ENCODE measurements around the gene CD55.

Gene CD55

DNA sequence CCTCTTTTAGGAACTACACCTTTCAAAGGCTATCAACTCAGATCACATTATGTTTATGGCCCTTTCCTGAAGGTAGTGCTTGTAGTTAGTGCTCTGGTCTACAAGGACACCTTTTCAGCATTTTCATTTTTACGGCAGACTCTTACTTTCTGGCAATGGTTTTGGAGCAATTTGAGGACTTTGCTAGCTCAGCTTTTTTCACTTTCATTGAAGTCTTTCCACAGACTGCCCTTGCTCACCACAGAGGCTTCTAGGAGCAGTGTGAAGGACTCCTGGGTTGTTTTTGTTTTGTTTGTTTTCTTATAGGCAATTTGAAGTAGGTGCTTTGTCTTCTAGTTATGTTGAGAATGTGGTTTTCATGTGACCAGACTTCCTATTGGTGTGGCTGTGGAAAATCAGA lies 43.1 kb downstream of the CD55 start:
- DNase-seq: no peak

DNA sequence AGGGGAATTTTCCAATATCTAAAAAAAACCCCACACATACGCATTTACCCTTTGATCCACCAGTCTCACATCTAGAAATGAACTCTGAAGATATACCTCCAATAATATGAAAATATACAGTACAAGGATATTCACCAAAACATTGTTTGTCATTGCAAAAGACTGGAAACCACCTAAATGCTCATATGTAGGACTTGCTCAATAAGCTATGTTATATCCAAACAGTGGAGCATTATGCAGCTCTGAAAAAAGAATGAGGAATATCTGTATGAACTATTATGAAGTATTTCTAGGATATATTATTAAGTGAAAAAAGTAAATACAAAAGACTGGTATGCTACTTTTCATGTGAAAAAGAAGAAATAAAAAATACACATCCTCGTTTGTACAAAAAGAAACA lies 43.6 kb downstream of the CD55 start:
- no peak for DNase-seq

DNA sequence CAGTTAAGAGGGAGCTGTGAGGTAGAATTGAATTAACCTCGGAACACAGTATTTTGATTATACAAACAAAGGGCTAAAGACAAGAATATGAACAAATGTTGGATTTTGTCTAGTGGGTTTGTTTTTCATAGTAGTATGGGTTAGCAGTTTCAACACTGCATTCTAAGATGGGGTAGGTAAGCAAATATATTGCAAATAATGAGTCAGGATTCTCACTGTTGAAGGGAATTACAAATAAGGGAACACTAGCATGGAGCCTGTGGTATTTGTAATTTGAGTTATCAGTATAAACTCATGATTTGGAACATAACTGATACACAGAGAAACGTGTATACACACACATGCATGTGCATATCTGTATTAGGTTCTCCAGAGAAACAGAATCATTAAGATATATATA lies 44.5 kb downstream of the CD55 start:
- no peak for DNase-seq

DNA sequence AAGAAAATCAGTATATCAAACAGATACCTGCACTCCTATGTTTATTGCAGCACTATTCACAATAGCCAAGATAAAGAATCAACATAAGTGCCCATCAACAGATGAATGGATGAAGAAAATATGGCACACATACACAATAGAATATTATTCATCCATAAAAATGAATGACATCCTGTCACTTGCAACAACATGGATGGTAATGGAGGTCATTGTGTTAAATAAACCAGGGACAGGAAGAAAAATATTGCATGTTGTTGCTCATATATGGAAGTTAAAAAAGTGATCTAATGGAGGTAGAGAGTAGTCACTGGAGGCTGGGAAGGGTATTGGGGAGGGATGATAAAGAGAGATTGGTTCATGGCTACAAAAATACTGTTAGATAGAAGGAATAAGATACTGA lies 67.2 kb downstream of the CD55 start:
- no peak for DNase-seq

DNA sequence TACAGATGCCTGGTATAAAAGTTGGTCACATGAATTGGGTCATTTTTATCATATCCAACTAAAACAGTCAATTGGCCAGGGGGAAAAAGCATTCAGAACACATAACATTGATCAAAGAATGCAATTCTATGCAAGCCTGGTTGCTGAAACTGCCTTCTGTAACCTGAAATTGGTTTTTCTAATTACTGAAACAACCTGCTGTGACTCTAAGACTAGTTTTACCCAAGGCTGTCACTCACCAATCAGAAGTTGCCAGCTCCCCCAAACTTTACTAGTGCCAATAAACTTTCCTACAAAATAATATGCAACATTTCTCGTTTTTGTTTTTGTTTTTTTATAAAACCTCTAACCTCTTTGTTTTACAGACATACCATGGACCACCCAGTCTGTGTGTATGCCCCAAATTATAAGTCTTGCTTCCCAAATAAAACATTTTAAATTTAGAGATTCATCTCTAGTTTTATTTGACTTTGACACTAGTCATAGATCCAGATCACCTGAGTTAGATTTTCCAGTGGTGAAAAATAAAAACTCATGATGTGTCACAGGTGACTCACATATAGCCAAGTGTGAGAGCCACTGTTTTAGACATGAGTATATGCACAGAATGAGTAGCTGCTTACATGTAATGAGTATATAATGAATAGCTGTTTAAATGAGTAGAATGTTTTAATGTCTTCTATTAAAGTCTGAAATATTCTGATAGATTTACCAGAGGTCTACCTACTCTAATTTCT lies 68.4 kb downstream of the CD55 start:
- peak; percentile 62 for DNase-seq

DNA sequence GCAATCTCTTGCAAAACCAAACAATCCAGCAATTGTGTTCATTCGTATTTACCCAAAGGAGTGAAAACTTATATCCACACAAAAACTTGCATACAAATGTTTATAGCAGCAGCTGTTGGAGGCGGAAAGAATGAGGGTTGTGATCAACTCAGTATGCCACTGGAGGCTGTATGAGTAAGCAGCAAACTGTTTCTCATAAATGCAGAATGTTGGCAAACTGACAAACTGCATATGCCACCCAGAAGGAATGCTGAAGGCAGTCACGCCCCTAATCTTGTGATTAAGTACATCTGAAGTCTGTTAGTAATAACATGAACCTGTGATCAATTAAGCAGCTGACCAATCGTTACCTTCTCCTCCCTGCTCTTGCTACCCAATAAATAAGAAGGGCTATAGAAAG lies 72.1 kb downstream of the CD55 start:
- DNase-seq: peak; percentile 97

DNA sequence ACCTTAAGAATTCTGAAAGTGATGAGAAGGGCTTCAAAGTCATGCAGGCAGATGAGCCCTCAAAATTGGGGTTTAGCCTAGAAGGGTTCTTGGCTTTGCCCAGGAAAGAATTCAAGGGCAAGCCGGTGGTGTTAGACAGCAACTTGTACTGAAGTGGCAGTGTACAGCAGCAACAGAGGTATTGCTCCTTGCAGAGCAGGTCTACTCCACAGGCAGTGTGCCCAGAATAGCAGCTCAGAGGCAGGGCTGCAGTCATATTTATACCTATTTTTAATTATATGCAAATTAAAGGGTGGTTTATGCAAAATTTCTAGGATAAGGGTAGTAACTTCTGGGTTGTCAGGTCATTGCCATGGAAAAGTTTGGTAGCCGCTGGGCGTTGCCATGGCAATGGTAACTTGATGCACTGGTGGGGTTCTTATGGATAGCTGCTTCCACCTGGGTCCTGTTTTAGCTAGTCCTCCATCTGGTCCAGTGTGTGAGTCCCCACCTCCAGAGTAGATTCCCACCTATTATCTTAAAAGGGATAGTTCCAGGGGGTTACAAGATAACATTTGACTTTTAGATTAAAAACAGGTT lies 74.8 kb downstream of the CD55 start:
- no peak for DNase-seq

DNA sequence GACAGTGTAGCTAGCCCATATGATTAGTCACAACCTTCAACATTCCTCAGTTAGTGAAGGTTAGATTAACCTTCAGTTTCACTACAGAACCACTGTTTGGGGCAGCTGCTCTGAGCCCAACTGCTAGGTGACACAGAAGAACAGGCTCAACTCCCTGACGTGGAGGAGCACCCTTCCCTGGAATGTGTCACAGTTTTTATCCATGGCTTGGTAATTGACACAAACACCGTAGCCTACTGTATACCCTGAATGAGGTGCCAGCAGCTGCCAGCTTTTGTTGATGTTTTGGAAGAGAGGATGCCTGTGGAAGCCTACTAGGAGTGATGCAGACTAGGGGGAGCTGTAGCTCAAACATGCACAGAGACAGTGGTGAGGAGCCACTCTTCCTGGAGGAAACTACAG lies 76.0 kb downstream of the CD55 start:
- no peak for DNase-seq

DNA sequence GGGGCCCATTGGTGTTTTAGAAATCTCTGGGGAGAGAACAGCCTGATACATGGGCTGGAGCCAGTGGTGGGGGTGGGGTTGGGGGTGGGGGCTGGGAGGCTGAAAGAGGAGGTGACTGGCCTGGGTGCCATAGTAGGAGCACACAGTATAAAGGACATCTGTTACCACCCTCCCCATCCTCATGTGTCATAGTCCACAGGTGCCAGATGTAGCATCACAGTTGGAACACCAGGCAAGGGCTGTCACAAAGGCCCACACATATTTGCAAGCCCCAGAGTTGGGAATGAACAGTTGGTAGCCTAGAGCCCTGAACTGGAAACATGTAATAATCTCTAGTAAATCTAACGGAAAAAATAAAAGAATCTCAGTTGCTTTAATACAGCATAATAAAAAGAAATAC lies 77.5 kb downstream of the CD55 start:
- DNase-seq: no peak

DNA sequence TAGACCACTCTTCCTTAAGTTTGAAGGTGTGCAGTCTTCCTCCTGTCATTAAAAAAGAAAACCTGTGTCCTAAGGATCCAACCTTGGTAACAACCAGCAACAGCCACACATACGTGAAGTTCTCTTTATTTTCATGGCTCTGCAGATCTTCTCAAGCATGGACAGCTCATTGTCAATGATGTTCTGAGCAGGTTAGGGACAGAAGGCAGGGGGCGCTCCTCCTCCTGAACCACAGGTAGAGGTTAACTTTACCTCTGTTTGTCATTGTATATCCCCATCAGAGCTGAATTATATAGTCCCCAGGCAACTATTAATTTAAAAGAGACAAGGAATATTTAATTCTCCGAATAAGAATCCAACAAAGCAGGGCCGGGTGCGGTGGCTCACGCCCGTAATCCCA lies 80.1 kb downstream of the CD55 start:
- no peak for DNase-seq

DNA sequence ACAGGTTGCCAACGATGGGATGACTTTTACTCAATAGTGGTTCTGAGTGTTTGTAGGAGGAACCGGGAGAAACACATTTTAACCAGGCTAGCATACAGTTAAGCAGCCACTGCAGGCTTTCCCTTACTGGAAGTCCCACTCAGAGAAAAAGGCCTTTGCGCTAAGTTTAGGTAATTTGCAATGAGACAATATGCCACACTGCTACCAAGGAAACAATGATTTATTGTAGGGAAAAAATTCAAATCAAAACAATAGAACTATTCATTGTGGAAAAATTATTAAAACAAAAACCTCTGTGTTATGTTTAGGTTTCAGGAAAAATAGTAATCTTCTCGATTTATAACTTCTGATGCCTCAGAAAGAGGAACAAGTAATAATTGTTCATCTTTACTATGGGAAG lies 81.3 kb downstream of the CD55 start:
- DNase-seq: no peak

DNA sequence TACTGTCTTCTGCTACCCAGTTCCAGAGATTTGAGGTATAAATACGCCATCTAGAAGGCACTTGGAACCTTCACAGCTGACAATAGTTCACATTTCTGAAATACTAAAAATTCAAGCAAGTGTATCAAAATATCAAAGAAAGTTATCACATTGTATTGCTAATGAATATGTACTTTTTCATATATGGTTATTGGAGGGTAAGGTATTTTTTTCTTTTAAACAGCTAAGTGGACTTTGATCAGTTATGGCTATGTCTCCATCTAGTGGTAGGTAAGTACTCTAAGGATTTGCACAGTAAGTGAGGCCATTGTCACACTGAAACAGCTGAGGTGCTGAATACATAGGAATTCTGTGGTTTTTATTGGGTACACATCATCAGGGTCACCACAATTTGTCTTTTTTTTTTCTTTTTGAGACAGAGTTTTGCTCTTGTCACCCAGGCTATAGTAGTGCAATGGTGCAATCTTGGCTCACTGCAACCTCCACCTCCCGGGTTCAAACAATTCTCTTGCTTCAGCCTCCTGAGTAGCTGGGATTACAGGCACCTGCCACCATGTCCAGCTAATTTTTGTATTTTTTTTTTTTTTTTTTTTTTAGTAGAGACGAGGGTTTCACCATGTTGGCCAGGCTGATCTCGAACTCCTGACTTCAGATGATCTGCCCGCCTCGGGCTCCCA lies 83.5 kb downstream of the CD55 start:
- DNase-seq: peak; percentile 72

DNA sequence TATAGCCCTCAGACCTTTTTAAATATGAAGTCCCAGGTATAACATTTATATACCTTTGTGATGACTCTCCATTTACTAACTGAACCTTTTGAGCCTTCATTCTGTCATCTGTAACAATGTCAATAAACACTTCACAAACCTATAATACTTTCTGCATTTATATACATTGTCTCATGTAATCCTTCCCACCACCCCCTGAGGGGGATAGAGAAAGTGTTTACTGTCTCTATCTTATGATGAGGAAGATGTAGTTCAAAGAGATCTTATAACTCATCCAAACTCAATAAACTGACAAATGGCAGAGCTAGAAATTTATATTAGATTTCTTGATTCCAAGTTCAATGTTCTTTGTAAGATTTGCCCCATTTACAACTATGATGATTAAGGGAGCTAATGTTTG lies 84.3 kb downstream of the CD55 start:
- no peak for DNase-seq

DNA sequence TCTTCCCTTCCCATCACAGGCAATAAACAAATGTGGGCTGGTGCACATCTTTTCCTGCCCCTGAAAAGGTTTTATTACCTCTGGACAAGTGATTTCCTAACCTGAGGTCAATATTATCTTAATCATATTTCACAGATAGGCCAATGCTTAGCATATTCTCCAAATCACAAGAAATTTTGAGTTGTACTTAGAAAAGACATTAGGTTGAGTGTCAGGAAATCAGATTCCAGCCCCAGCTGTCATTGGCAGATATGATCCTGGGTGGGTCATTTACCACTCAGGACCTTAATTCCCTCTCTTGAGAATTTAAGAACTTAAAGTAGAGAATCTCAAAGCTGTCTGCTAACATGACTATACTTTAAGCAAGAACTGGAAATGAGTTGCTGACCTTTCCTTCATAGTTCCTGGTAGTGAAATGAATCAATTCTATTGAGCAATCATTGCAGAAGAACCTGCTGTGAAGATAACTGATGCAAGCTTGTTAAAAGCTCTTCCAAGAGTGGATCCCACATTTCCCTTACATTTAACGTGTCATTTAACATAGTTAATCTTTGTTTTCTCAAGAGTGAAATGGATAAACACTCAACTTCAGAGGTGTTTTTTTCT lies 86.3 kb downstream of the CD55 start:
- DNase-seq: peak; percentile 12
